Umbilical cord (tissue), 2 donors: ENCODE measurements around the gene TNS3. TPM values are rescaled to one million over a fixed set of nuclear protein-coding genes. Genes with fewer than 3 reads are reported as not detected.
A peak's percentile ranks its signal among the peaks of the same experiment; 100 is the strongest.

Experiments
- DNase-seq: peaks from one replicate; pipeline ENCODE4 v3.0.0-alpha.2; 2015; ENCODE audit warnings: low spot score
- total RNA-seq: library from RNA; depleted of rRNA; stranded (reverse); fragments of >200 nt; gene quantifications from one replicate; pipeline ENCODE4 v1.2.3, GENCODE V29; 2014; ENCODE audit warnings: low replicate concordance; ENCODE audit not compliant: insufficient read depth

Gene TNS3
- total RNA-seq, 1 donor from 2014 or later, result 73.9 TPM

GRCh38 chr7:47332681-47333553, 249.0 kb downstream of the TNS3 start:
- peak; percentile 34 for DNase-seq

- no peak for DNase-seq
These were observed 249.7 kb downstream of the TNS3 start for GRCh38 chr7:47332213-47332612.

- no peak for DNase-seq
These were observed 250.7 kb downstream of the TNS3 start for GRCh38 chr7:47331179-47331565.

- no peak for DNase-seq
These were observed 251.2 kb downstream of the TNS3 start for GRCh38 chr7:47330561-47331178.

GRCh38 chr7:47330026-47330425, 251.9 kb downstream of the TNS3 start:
- DNase-seq, result no peak

- no peak for DNase-seq
These were observed 252.5 kb downstream of the TNS3 start for GRCh38 chr7:47329320-47329926.

GRCh38 chr7:47328392-47329319, 253.3 kb downstream of the TNS3 start:
- DNase-seq, result no peak

- peak; percentile 95 for DNase-seq
These were observed 254.1 kb downstream of the TNS3 start for GRCh38 chr7:47327698-47328391.

- DNase-seq, result peak; percentile 78
These were observed 254.6 kb downstream of the TNS3 start for GRCh38 chr7:47327346-47327697.

GRCh38 chr7:47326808-47327207, 255.1 kb downstream of the TNS3 start:
- peak; percentile 93 for DNase-seq

- peak; percentile 56 for DNase-seq
These were observed 255.7 kb downstream of the TNS3 start for GRCh38 chr7:47326220-47326619.

GRCh38 chr7:47325337-47325736, 256.6 kb downstream of the TNS3 start:
- DNase-seq, result no peak

GRCh38 chr7:47323904-47324303, 258.0 kb downstream of the TNS3 start:
- DNase-seq, result no peak

- no peak for DNase-seq
These were observed 259.2 kb downstream of the TNS3 start for GRCh38 chr7:47322731-47323130.

GRCh38 chr7:47320296-47320695, 261.6 kb downstream of the TNS3 start:
- DNase-seq, result no peak

GRCh38 chr7:47318395-47319182, 263.3 kb downstream of the TNS3 start:
- no peak for DNase-seq

GRCh38 chr7:47317487-47317886, 264.4 kb downstream of the TNS3 start:
- DNase-seq, result no peak

GRCh38 chr7:47314728-47315607, 266.9 kb downstream of the TNS3 start:
- peak; percentile 42 for DNase-seq

GRCh38 chr7:47314248-47314647, 267.7 kb downstream of the TNS3 start:
- no peak for DNase-seq
